ENCODE measurements around the gene BAK1. TPM values are rescaled to one million over a fixed set of nuclear protein-coding genes. Genes with fewer than 3 reads are reported as not detected.

Gene BAK1
- total and polyA plus RNA-seq, 2 of the 13 experiments (the other 11 are each of a cell fraction or from before 2014, with no cell fraction given), result 15.0 to 23.8 TPM

DNA sequence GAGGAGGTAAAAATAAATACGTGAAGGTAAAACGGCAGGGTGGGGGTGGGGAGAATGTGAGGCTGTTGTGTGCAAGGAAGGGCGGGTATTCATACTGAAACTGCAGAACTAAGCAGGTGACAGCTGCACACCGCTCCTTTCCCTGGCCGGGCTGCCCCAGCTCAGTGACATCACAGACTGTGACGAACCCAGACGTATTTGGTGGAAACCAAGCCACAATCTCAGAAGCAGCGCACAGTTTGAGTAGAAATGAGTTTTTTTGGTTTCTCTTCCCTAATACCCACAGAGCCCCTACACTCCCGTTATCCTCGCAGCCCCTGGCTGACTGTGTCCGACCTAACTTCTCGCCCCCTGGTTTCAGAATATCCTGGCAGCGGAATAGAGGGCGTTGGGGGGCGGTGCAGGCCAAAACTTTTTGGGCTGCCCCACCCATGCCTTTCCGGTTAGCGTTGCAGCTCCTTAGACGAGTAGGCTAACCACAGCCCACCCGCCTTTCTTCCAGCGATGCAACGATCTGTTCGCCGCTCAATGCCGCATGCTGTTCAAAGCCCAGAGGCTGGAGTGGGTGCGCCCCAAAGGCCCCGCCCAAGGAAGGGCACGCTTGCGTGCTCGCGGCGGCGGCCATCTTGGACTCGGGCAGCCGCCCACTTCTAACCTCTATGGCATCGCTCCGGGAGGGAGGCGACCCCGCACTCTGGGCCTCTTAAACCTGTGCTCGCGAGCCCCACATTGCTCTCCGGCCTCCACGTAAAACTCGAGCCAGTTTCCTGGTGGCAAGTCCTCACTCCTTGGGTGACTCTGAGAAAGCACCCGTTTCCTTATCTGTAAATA is 9.1 kb downstream of the BAK1 start (continued):
- TF ChIP-seq, protein P1, sequence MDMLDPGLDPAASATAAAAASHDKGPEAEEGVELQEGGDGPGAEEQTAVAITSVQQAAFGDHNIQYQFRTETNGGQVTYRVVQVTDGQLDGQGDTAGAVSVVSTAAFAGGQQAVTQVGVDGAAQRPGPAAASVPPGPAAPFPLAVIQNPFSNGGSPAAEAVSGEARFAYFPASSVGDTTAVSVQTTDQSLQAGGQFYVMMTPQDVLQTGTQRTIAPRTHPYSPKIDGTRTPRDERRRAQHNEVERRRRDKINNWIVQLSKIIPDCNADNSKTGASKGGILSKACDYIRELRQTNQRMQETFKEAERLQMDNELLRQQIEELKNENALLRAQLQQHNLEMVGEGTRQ (IDR thresholded peaks at IDR 0.05; ENCODE audit: low read depth, low read length), result no peak
- TF ChIP-seq, protein P1 (CRISPR knock-in tag; IDR thresholded peaks at IDR 0.05; ENCODE audit: borderline replicate concordance), result no peak
- TF ChIP-seq ERF (CRISPR knock-in tag; IDR thresholded peaks at IDR 0.05) (peak; percentile 68), ZFX (CRISPR knock-in tag; IDR thresholded peaks at IDR 0.05; ENCODE audit: low read depth) (peak; percentile 67; the same call in 1 of the 2 replicates), ZNF776 (CRISPR knock-in tag; IDR thresholded peaks at IDR 0.05) (no peak), NONO (IDR thresholded peaks at IDR 0.05) (no peak), NONO (CRISPR knock-in tag; conservative IDR thresholded peaks at IDR 0.05) (peak; percentile 86), ZNF136 (CRISPR knock-in tag; IDR thresholded peaks at IDR 0.05; ENCODE audit: low read depth) (peak; percentile 30; the same call in 1 of the 2 replicates), PRMT3 (CRISPR knock-in tag; IDR thresholded peaks at IDR 0.05; ENCODE audit: borderline replicate concordance, low read depth) (no peak), FOXK1 (CRISPR knock-in tag; IDR thresholded peaks at IDR 0.05; ENCODE audit: borderline replicate concordance, low read depth) (peak; percentile 47; the same call in 1 of the 2 replicates), ISL2 (CRISPR knock-in tag; IDR thresholded peaks at IDR 0.05) (0 out of 2 replicates have a peak, but pooled peaks have one; percentile 32), ATRX (CRISPR knock-in tag; IDR thresholded peaks at IDR 0.05; ENCODE audit: borderline replicate concordance) (no peak), ZEB1 (IDR thresholded peaks at IDR 0.05; ENCODE audit: insufficient replicate concordance, low read depth) (no peak), NFIC (IDR thresholded peaks at IDR 0.05; ENCODE audit: low read length) (no peak), ZNF747 (CRISPR knock-in tag; IDR thresholded peaks at IDR 0.05; ENCODE audit: borderline replicate concordance) (no peak; the same call in 1 of the 2 replicates), ZNF773 (CRISPR knock-in tag; IDR thresholded peaks at IDR 0.05; ENCODE audit: borderline replicate concordance) (no peak), SP2 (CRISPR knock-in tag; IDR thresholded peaks at IDR 0.05) (peak; percentile 32; the same call in 1 of the 2 replicates)
- TF ChIP-seq, protein P2, sequence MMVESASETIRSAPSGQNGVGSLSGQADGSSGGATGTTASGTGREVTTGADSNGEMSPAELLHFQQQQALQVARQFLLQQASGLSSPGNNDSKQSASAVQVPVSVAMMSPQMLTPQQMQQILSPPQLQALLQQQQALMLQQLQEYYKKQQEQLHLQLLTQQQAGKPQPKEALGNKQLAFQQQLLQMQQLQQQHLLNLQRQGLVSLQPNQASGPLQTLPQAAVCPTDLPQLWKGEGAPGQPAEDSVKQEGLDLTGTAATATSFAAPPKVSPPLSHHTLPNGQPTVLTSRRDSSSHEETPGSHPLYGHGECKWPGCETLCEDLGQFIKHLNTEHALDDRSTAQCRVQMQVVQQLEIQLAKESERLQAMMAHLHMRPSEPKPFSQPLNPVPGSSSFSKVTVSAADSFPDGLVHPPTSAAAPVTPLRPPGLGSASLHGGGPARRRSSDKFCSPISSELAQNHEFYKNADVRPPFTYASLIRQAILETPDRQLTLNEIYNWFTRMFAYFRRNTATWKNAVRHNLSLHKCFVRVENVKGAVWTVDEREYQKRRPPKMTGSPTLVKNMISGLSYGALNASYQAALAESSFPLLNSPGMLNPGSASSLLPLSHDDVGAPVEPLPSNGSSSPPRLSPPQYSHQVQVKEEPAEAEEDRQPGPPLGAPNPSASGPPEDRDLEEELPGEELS (CRISPR knock-in tag; IDR thresholded peaks at IDR 0.05), result 0 out of 2 replicates have a peak, but pooled peaks have one; percentile 32
- TF ChIP-seq, protein P3, sequence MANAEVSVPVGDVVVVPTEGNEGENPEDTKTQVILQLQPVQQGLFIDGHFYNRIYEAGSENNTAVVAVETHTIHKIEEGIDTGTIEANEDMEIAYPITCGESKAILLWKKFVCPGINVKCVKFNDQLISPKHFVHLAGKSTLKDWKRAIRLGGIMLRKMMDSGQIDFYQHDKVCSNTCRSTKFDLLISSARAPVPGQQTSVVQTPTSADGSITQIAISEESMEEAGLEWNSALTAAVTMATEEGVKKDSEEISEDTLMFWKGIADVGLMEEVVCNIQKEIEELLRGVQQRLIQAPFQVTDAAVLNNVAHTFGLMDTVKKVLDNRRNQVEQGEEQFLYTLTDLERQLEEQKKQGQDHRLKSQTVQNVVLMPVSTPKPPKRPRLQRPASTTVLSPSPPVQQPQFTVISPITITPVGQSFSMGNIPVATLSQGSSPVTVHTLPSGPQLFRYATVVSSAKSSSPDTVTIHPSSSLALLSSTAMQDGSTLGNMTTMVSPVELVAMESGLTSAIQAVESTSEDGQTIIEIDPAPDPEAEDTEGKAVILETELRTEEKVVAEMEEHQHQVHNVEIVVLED (CRISPR knock-in tag; IDR thresholded peaks at IDR 0.05; ENCODE audit: borderline replicate concordance), result peak; percentile 99
- TF ChIP-seq, protein P4, sequence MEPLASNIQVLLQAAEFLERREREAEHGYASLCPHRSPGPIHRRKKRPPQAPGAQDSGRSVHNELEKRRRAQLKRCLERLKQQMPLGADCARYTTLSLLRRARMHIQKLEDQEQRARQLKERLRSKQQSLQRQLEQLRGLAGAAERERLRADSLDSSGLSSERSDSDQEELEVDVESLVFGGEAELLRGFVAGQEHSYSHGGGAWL (CRISPR knock-in tag; IDR thresholded peaks at IDR 0.05), result peak; percentile 70; the same call in 1 of the 2 replicates
- TF ChIP-seq, protein P5, sequence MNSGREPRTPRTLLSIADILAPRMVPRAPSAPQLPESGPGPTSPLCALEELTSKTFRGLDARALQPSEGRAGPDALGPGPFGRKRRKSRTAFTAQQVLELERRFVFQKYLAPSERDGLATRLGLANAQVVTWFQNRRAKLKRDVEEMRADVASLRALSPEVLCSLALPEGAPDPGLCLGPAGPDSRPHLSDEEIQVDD (CRISPR knock-in tag; IDR thresholded peaks at IDR 0.05; ENCODE audit: borderline replicate concordance), result 0 out of 2 replicates have a peak, but pooled peaks have one; percentile 81

Data from HepG2 (cell line).